Stimulated activated CD4-positive, alpha-beta T cell treated with anti-CD3 and anti-CD28 coated beads, Interleukin-1b, Interleukin-23, amount 100 ng/mL, for 48 hours (primary cell): ENCODE results near the gene RNASEL.

Experiments used
- DNase-seq: peaks from one replicate; pipeline ENCODE4 v3.0.0-alpha.2; 2020

The RNASEL gene

GRCh38 chr1:182598296-182598695 lies 9.2 kb upstream of the RNASEL start:
- no peak for DNase-seq

DNA sequence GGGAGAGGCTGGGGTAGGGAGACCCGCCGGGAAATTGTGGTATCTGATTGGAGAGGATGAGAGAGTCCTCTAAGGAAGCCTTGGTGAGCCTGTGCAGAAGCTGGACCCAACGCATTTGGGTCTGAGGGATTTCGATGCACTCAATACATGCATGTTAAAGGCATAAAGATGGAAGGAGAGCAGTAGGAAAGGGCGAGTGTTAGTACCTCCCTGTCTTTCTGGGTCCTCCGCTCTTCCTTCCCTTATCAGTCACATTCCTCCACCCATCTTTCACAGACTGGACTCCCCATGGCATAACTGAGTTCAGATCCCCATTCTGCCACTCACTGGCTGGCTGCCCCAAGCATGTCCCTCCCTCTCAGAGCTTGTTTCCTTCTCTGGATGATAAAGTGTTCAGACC lies 7.9 kb upstream of the RNASEL start:
- DNase-seq, result no peak

DNA sequence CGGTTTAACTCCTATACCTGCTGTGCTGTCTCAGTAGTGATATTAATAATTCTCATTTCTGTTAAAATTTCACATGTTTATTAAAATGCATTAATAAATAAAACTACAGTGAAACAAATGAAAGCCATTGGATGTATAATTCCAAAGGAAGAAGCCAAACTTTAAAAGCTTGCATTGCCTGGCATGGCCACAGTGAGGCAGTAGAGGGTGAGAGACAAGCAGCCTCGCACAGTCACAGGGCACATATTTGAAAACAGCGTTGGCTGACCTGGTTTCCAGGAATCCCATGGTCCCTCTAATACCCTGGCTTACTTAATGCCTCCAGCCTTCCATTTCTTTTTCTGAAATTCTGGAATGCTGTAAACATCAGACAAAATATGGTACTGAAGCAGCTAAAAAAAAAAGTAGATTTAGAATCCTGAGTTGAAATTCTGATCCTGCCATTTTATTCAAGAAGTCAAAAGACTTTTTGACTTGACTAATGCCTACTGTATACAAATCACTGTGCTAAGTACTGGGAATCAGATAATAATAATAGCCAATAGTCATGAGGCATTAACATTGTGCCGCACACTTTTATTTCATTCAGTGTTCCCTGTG lies 6.7 kb upstream of the RNASEL start:
- peak; percentile 69 for DNase-seq

- no peak for DNase-seq
Measured at GRCh38 chr1:182589931-182590330, 875 bp upstream of the RNASEL start.

- DNase-seq, result no peak
Measured at GRCh38 chr1:182589520-182589919, 464 bp upstream of the RNASEL start.

- no peak for DNase-seq
Measured at GRCh38 chr1:182587666-182588499, 1.2 kb downstream of the RNASEL start.

- DNase-seq, result no peak
Measured at GRCh38 chr1:182587093-182587492, 2.0 kb downstream of the RNASEL start.

DNA sequence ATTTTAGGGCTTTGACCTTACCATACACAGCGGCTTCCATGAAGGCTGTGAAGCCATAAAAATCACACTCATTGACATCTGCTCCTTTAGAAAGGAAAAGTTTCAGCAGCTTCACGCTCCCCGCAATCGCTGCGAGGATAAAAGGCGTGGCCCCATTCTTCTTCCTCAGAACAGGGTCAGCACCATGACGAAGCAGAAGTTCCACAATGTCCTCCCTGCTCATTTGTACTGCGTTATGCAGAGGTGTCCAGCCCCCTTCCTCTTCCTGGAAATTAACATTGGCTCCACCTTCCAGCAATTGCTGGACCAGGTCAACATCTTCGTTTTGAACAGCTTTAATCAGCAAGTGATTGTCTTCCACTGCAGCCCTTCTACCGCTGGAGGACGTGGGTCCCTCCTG lies 2.7 kb downstream of the RNASEL start:
- DNase-seq, result no peak

DNA sequence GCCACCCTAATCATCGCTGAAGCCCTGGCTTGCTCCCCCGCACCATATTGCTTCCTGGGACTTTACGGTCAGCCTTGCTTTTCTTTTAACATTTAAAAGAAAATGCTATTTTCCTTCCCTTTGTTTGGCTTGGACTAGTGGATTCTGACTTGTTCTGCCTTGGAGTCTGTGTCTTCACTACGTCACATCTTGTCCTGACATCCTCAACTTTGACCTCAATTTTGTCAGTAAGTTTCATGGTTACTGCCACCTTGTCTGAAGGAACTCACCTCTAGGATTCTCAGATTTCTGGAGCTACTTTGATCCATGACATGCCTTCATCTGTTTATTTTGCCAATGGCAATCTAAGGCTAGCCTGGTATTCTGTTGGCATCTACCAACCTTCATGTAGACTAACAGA lies 4.3 kb downstream of the RNASEL start:
- no peak for DNase-seq

DNA sequence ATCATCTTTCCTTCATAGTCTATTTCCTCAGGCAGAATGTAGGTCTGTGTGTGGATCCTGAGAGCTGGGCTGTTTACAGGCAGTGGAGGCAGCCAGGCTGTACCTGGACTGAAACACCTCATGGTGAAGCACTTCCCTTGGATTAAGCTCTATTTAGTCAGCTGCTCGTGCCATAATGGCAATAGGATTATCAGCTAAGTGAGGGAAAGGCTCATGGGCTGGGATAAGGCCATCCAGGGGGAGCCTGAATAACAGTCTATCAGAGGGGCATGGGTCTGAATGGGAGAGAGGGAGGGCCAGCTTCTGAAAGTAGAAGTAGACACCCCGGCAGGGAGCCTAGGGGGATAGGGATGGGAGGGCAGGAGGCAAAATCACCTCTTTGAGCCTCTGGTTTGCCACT lies 8.3 kb downstream of the RNASEL start:
- DNase-seq, result no peak

- no peak for DNase-seq
Measured at GRCh38 chr1:182575540-182576149, 13.4 kb downstream of the RNASEL start.

DNA sequence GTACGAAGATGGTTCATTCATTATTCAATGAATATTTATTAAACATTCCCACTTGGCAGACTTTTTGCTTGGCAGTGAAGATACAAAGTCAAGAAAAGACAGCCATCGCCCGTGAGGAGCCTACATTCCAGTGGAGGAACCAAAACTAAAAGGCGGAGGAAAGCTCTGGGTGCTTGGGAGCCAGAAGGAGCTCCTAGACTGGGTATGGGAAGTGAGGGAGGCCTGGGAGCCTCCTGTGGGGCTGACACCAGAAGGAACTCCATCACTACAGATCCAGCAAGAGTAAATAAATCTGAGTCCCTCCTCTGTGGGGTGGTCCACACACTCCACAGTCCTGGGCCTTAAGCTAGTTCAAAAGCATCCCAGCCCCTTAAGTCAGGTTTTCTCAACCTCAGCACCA lies 14.9 kb downstream of the RNASEL start:
- no peak for DNase-seq

DNA sequence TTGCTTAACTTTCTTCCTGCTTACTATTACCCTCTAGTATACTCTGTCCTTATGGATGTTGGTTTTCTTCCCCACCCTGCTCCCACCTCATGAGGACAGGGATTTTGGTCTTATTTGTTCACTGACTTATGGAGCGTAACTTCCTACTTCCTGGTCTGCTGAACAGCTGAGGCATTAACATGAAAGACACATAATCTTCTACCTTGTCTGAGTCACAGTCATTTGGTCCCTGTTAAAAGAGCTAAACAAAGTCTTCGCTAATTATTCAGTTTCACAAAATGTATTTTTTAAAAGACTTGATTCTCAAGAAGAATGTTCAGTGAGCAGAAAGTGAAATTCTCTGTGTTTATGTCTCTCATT lies 18.5 kb downstream of the RNASEL start:
- DNase-seq, result no peak

GRCh38 chr1:182569939-182570610 lies 19.0 kb downstream of the RNASEL start:
- no peak for DNase-seq

- no peak for DNase-seq
Measured at GRCh38 chr1:182568647-182569284, 20.3 kb downstream of the RNASEL start.

DNA sequence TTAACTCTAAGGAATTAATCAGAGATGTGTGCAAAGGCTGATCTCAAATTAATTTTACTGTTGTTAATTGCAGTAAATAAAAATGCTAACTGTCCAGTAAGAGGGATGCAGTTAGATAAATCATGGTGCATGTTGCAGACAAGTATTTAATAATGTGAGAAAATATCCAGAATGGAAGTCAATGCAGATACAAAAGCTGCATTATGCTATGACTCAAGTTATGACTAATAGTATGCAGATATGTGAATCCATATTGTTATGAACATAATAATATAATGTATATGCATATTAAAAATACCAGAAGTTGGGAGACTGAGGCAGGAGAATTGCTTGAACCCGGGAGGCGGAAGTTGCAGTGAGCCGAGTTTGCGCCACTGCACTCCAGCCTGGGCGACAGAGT lies 21.4 kb downstream of the RNASEL start:
- DNase-seq, result no peak

- DNase-seq, result no peak
Measured at GRCh38 chr1:182565537-182565936, 23.5 kb downstream of the RNASEL start.

GRCh38 chr1:182564406-182565004 lies 24.6 kb downstream of the RNASEL start:
- no peak for DNase-seq

DNA sequence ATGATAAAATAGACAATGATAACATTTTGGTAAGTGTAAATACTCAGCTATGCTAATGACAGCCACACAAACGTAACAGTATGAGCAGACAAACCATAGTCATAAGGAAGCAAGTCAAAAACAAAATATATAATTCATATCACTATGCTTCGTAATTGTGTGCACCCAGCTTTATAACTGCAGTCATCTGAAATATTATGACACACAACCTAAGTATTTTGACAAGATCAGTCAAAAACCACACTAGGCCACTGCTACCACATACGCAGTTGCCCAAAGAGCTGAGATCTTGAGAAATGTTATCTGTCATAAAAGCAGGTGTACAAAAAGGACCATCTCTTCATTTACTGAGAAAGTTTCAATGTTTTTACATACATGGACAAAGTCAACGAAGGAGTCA lies 26.0 kb downstream of the RNASEL start:
- DNase-seq, result no peak

DNA sequence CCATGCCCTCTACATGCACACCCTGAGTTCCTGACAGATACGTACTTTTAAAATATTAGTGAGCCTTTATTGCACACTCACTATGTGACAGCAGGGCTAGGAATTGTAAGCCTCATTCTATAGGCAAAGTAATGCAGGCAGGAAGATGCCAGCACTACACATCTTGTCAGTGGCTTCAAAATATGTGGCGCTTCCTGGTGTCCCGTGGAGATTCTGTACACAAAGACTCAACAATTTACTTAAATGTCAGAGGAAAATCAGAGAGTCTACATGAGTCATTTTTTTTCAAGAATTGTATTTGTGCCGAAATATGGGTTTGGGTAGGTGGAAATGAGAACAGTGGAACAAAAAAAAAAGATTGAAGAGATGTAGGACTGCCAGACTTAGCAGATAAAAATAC lies 27.6 kb downstream of the RNASEL start:
- no peak for DNase-seq

GRCh38 chr1:182560392-182560984 lies 28.6 kb downstream of the RNASEL start:
- no peak for DNase-seq

DNA sequence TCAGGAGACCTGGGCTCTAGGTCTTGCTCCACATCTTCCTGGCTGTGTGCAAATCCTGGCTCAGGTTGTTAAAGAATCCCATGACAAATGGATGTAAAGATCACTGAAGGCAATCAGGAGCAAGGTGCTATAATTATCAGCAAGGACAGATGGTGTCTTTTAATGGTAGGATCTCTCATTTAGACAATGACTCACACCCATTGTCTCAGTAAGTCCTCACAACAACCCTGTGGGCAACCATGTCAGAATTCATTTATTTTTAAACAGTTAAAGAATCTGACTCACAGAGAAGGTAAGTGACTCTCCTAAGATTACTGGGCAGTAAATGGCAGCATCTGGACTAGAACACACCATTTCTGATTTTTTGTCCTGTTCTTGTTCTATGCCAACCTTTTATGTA lies 32.8 kb downstream of the RNASEL start:
- DNase-seq, result no peak
